ENCODE data around the gene C6orf132.

Gene C6orf132

GRCh38 chr6:42148058-42148457 is 5.6 kb upstream of the C6orf132 start:
- CTCF ChIA-PET, result interaction anchor here (0.7 to 1.0 kb wide), 2 partner anchors 11 to 22 kb away, joined by 3 to 4 read pairs; no protein-coding TSS in a partner anchor

DNA sequence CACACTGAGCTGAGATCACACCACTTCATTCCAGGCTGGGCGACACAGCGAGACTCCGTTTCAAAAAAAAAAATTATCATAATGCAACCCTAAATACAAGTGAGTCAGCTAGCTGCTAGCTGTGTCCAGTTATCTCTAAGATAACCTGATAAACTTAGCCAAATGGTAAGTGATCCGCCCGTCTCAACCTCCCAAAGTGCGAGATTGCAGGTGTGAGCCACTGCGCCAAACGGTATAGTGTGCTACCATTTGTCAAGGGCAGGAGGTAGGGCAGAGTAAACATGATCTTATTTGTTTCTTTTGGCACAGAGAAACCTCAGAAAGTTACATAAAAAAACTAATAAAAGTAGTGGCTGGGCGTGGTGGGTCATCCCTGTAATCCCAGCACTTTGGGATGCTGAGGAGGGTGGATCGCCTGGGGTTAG is 4.7 kb upstream of the C6orf132 start:
- DNase-seq (ENCODE audit: extremely low spot score), result no peak
- CTCF ChIA-PET, result no interaction called here
- POLR2A ChIA-PET, result no interaction called here
- TF ChIP-seq LEF1 (IDR thresholded peaks at IDR 0.05; ENCODE audit: borderline replicate concordance), result no peak
- no peak for TF ChIP-seq BHLHE40 (IDR thresholded peaks at IDR 0.05; ENCODE audit: borderline replicate concordance)
- no peak for TF ChIP-seq ARNT (IDR thresholded peaks at IDR 0.05)
- no peak for TF ChIP-seq SP1 (IDR thresholded peaks at IDR 0.05)
- no peak for TF ChIP-seq CTBP1 (IDR thresholded peaks at IDR 0.05; ENCODE audit: borderline replicate concordance)
- no peak for TF ChIP-seq TARDBP (IDR thresholded peaks at IDR 0.05)
- no peak for TF ChIP-seq NFRKB (IDR thresholded peaks at IDR 0.05)
- no peak for TF ChIP-seq FOXA1 (IDR thresholded peaks at IDR 0.05)
- TF ChIP-seq FOXK2 (IDR thresholded peaks at IDR 0.05), result no peak
- TF ChIP-seq ZNF384 (IDR thresholded peaks at IDR 0.05), result no peak
- TF ChIP-seq SUZ12 (IDR thresholded peaks at IDR 0.05), result no peak
- TF ChIP-seq, protein P1, sequence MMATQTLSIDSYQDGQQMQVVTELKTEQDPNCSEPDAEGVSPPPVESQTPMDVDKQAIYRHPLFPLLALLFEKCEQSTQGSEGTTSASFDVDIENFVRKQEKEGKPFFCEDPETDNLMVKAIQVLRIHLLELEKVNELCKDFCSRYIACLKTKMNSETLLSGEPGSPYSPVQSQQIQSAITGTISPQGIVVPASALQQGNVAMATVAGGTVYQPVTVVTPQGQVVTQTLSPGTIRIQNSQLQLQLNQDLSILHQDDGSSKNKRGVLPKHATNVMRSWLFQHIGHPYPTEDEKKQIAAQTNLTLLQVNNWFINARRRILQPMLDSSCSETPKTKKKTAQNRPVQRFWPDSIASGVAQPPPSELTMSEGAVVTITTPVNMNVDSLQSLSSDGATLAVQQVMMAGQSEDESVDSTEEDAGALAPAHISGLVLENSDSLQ (IDR thresholded peaks at IDR 0.05), result no peak
- no peak for TF ChIP-seq HDGF (IDR thresholded peaks at IDR 0.05; ENCODE audit: borderline replicate concordance)
- no peak for TF ChIP-seq FOXM1 (IDR thresholded peaks at IDR 0.05; ENCODE audit: borderline replicate concordance)
- no peak for TF ChIP-seq L3MBTL2 (conservative IDR thresholded peaks at IDR 0.05)

More at GRCh38 chr6:42148058-42148457, 5.6 kb upstream of the C6orf132 start:
- TF ChIP-seq NFRKB (IDR thresholded peaks at IDR 0.05) (no peak), SP1 (IDR thresholded peaks at IDR 0.05) (no peak), BHLHE40 (IDR thresholded peaks at IDR 0.05; ENCODE audit: borderline replicate concordance) (no peak), LEF1 (IDR thresholded peaks at IDR 0.05; ENCODE audit: borderline replicate concordance) (no peak), HDGF (IDR thresholded peaks at IDR 0.05; ENCODE audit: borderline replicate concordance) (no peak), SUZ12 (IDR thresholded peaks at IDR 0.05) (no peak), CTBP1 (IDR thresholded peaks at IDR 0.05; ENCODE audit: borderline replicate concordance) (no peak), L3MBTL2 (conservative IDR thresholded peaks at IDR 0.05) (no peak), FOXM1 (IDR thresholded peaks at IDR 0.05; ENCODE audit: borderline replicate concordance) (no peak), ARNT (IDR thresholded peaks at IDR 0.05) (no peak), ELF4 (IDR thresholded peaks at IDR 0.05) (no peak)
- DNase-seq (ENCODE audit: extremely low spot score), result no peak
- POLR2A ChIA-PET, result interaction anchor here (1.5 kb wide), 1 partner anchor 98 kb away, joined by 5 read pairs; the partner anchor contains the start of gene TAF8

- TF ChIP-seq FOXM1 (IDR thresholded peaks at IDR 0.05; ENCODE audit: borderline replicate concordance), result no peak
- no peak for TF ChIP-seq ZNF384 (IDR thresholded peaks at IDR 0.05)
- no peak for TF ChIP-seq NFRKB (IDR thresholded peaks at IDR 0.05)
- TF ChIP-seq L3MBTL2 (conservative IDR thresholded peaks at IDR 0.05), result no peak
- no peak for DNase-seq (ENCODE audit: extremely low spot score)
- CTCF ChIA-PET, result no interaction called here
- POLR2A ChIA-PET, result interaction anchor here (0.6 kb wide), 1 partner anchor 22 kb away, joined by 5 read pairs; no protein-coding TSS in a partner anchor
Observed at GRCh38 chr6:42141603-42142117, 760 bp downstream of the C6orf132 start.

- no peak for DNase-seq (ENCODE audit: extremely low spot score)
- POLR2A ChIA-PET, result interaction anchor here (0.6 kb wide), 1 partner anchor 23 kb away, joined by 5 read pairs; no protein-coding TSS in a partner anchor
- TF ChIP-seq, protein P1 (IDR thresholded peaks at IDR 0.05), result no peak
- TF ChIP-seq FOXM1 (IDR thresholded peaks at IDR 0.05; ENCODE audit: borderline replicate concordance) (no peak), SP1 (IDR thresholded peaks at IDR 0.05) (no peak), NFRKB (IDR thresholded peaks at IDR 0.05) (no peak), FOXA1 (IDR thresholded peaks at IDR 0.05) (no peak), FOXK2 (IDR thresholded peaks at IDR 0.05) (no peak), ELF4 (IDR thresholded peaks at IDR 0.05) (no peak), LEF1 (IDR thresholded peaks at IDR 0.05; ENCODE audit: borderline replicate concordance) (no peak), ZNF384 (IDR thresholded peaks at IDR 0.05) (no peak), HDGF (IDR thresholded peaks at IDR 0.05; ENCODE audit: borderline replicate concordance) (no peak), BHLHE40 (IDR thresholded peaks at IDR 0.05; ENCODE audit: borderline replicate concordance) (no peak), SUZ12 (IDR thresholded peaks at IDR 0.05) (no peak), L3MBTL2 (conservative IDR thresholded peaks at IDR 0.05) (no peak), CTBP1 (IDR thresholded peaks at IDR 0.05; ENCODE audit: borderline replicate concordance) (no peak), ARNT (IDR thresholded peaks at IDR 0.05) (no peak), TARDBP (IDR thresholded peaks at IDR 0.05) (no peak)
- CTCF ChIA-PET, result interaction anchor here (1.5 kb wide), 1 partner anchor 68 kb away, joined by 3 read pairs; no protein-coding TSS in a partner anchor
Observed at GRCh38 chr6:42140756-42141602, 1.4 kb downstream of the C6orf132 start.

DNA sequence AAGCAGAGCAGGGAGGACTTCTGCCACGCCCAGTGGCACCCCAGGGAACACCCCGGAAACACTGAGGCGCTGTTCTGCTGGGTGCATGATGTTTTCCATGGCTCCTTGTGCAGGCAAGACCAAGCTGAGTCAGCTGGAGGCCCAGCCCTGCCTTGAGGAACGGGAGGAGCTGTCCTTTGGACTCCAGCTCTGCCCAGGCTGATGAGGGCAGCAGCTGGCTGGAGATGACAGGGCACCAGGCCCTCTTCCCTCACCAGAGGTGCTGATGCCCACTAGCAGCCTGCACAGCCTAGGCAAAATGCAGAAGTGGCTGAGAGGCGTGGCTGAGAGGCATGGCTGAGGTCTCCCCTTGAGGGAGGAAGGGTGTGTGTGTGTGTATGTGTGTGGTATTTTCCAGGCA is 2.4 kb downstream of the C6orf132 start:
- CTCF ChIA-PET, result interaction anchor here (1.5 kb wide), 1 partner anchor 67 kb away, joined by 3 read pairs; no protein-coding TSS in a partner anchor
- POLR2A ChIA-PET, result no interaction called here
- TF ChIP-seq BHLHE40 (IDR thresholded peaks at IDR 0.05; ENCODE audit: borderline replicate concordance) (no peak), SP1 (IDR thresholded peaks at IDR 0.05) (no peak), SUZ12 (IDR thresholded peaks at IDR 0.05) (no peak), L3MBTL2 (conservative IDR thresholded peaks at IDR 0.05) (no peak), FOXM1 (IDR thresholded peaks at IDR 0.05; ENCODE audit: borderline replicate concordance) (no peak), LEF1 (IDR thresholded peaks at IDR 0.05; ENCODE audit: borderline replicate concordance) (no peak), ELF4 (IDR thresholded peaks at IDR 0.05) (no peak), ZNF384 (IDR thresholded peaks at IDR 0.05) (no peak), HDGF (IDR thresholded peaks at IDR 0.05; ENCODE audit: borderline replicate concordance) (no peak), TARDBP (IDR thresholded peaks at IDR 0.05) (no peak), NFRKB (IDR thresholded peaks at IDR 0.05) (no peak), CTBP1 (IDR thresholded peaks at IDR 0.05; ENCODE audit: borderline replicate concordance) (no peak), FOXA1 (IDR thresholded peaks at IDR 0.05) (no peak), ARNT (IDR thresholded peaks at IDR 0.05) (no peak), FOXK2 (IDR thresholded peaks at IDR 0.05) (no peak)
- TF ChIP-seq, protein P1 (IDR thresholded peaks at IDR 0.05), result no peak
- no peak for DNase-seq (ENCODE audit: extremely low spot score)

Measured in HEK293T (cell line).